ENCODE measurements around the gene ARHGAP30. TPM values are rescaled to one million over a fixed set of nuclear protein-coding genes. Genes with fewer than 3 reads are reported as not detected.
"Not testable (repeated sequence)": the region's sequence is repeated elsewhere in the genome, so short reads cannot be mapped to it uniquely, and the experiment has no call there.

The ARHGAP30 gene
- total RNA-seq, 2 donors from 2014 or later = 1.4 to 4.6 TPM

- H3K4me1 ChIP-seq = peaks cover 0 to 22% of the 10 kb centered on the region in 2 donors
- no peaks in the 10 kb centered on the region for H3K9me3 ChIP-seq
- DNase-seq (ENCODE audit: low spot score) = no peak
- H3K4me3 ChIP-seq = no peak overlapping the region
- H3K36me3 ChIP-seq = no peaks in the 10 kb centered on the region
- H3K27me3 ChIP-seq = no peaks in the 10 kb centered on the region
- no peak overlapping the region for H3K27ac ChIP-seq
- no peak for TF ChIP-seq CTCF (IDR thresholded peaks at IDR 0.05)
These were observed 47.7 kb downstream of the ARHGAP30 start for GRCh38 chr1:161021970-161022353.

GRCh38 chr1:161021165-161021969 lies 48.3 kb downstream of the ARHGAP30 start:
- peak; percentile 76 for DNase-seq (ENCODE audit: low spot score)
- TF ChIP-seq CTCF (IDR thresholded peaks at IDR 0.05) = no peak
- Histone ChIP-seq H3K27ac (peak overlapping the region; percentile 58 to 82), H3K4me3 (peak overlapping the region; percentile 52 to 68), H3K9me3 (no peaks in the 10 kb centered on the region), H3K36me3 (no peaks in the 10 kb centered on the region), H3K27me3 (no peaks in the 10 kb centered on the region), H3K4me1 (peaks cover 0 to 22% of the 10 kb centered on the region in 2 donors)

- TF ChIP-seq CTCF (IDR thresholded peaks at IDR 0.05) = peak in 1 of 2 donors; percentile 32
- Histone ChIP-seq H3K36me3 (no peaks in the 10 kb centered on the region), H3K27me3 (no peaks in the 10 kb centered on the region), H3K4me3 (peak within 1 kb of the TSS; percentile 52 to 68), H3K9me3 (no peaks in the 10 kb centered on the region), H3K27ac (peak within 1 kb of the TSS; percentile 58 to 82), H3K4me1 (peaks cover 0 to 22% of the 10 kb centered on the region in 2 donors)
- DNase-seq (ENCODE audit: low spot score) = no peak
These were observed 49.1 kb downstream of the ARHGAP30 start, which contains the start of gene F11R for GRCh38 chr1:161020509-161021164. TSS of gene F11R (minus strand) at chr1:161021152. CDS start at chr1:161021073, 79 bp downstream.

- Histone ChIP-seq H3K9me3 (no peaks in the 10 kb centered on the region), H3K36me3 (no peaks in the 10 kb centered on the region), H3K27ac (peak overlapping the region; percentile 58 to 82), H3K27me3 (no peaks in the 10 kb centered on the region), H3K4me1 (peaks cover 0 to 22% of the 10 kb centered on the region in 2 donors), H3K4me3 (peak overlapping the region; percentile 52 to 68)
- no peak for TF ChIP-seq CTCF (IDR thresholded peaks at IDR 0.05)
- DNase-seq (ENCODE audit: low spot score) = no peak
These were observed 49.8 kb downstream of the ARHGAP30 start for GRCh38 chr1:161019751-161020495.

- Histone ChIP-seq H3K4me1 (peaks cover 0 to 28% of the 10 kb centered on the region in 2 donors), H3K27ac (peak overlapping the region; percentile 58 to 82)
- H3K36me3 ChIP-seq; H3K4me3 ChIP-seq; H3K9me3 ChIP-seq; DNase-seq (ENCODE audit: low spot score); H3K27me3 ChIP-seq: not testable (repeated sequence)
These were observed 50.5 kb downstream of the ARHGAP30 start for GRCh38 chr1:161019111-161019660.

Data from right atrium auricular region (tissue), 2 donors.